Astrocyte of the cerebellum (primary cell): ENCODE results near the gene ROPN1L.

ENCODE experiments used
- DNase-seq: peaks from one replicate; pipeline ENCODE4 v3.0.0-alpha.2; 2011; ENCODE audit warnings: low read depth
- H3K4me3 ChIP-seq: 2 replicates; pipeline ENCODE4 v1.5.1; 2011; ENCODE audit warnings: mild to moderate bottlenecking, low read depth, low read length, moderate library complexity
- in situ Hi-C: cut with HindIII; loops from 2 replicates; pipeline ENCODE4 v1.10.0; 2017; ENCODE audit warnings: low sequenced_read_pairs
- TF ChIP-seq, protein P1 (sequence below): IDR thresholded peaks from 2 replicates; pipeline ENCODE4 v1.5.1; 2012; ENCODE audit warnings: low read length, low read depth, moderate library complexity, mild to moderate bottlenecking; ENCODE audit errors: missing control alignments

ROPN1L gene

DNA sequence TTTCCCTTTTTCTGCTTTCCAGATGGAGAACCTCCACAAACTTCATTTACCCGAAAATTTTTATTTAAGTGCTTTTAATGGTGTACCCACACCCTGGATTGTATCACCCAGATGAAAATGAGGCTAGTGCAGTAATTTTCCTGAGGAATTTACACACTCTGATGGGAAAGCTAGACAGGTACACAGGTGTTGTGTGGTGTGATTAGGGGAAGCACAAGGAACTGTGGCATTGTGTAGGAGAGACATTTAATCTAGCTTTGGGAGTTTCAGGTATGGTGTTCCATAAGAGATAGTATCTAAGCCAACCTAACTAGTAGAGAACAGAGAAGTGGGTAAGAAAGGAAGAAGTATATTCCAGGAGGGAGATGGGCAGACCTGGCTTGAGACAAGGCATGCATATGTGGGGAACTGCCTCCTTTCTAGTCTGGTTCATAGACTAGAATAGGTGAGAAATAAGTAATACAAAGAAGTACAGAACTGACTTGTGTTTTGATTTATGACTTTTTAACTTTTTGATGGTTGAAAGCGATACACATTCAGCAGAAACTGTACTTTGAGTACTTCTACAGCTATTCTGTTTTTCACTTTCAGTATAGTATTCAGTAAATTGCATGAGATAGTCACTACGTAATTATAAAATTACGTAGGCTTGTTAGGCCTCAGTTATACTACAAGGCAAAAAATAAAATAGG, 22.9 kb upstream of the ROPN1L start:
- in situ Hi-C loops: no loop called here
- TF ChIP-seq, protein P1, sequence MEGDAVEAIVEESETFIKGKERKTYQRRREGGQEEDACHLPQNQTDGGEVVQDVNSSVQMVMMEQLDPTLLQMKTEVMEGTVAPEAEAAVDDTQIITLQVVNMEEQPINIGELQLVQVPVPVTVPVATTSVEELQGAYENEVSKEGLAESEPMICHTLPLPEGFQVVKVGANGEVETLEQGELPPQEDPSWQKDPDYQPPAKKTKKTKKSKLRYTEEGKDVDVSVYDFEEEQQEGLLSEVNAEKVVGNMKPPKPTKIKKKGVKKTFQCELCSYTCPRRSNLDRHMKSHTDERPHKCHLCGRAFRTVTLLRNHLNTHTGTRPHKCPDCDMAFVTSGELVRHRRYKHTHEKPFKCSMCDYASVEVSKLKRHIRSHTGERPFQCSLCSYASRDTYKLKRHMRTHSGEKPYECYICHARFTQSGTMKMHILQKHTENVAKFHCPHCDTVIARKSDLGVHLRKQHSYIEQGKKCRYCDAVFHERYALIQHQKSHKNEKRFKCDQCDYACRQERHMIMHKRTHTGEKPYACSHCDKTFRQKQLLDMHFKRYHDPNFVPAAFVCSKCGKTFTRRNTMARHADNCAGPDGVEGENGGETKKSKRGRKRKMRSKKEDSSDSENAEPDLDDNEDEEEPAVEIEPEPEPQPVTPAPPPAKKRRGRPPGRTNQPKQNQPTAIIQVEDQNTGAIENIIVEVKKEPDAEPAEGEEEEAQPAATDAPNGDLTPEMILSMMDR: no peak
- no peak overlapping the region for H3K4me3 ChIP-seq
- DNase-seq: no peak

DNA sequence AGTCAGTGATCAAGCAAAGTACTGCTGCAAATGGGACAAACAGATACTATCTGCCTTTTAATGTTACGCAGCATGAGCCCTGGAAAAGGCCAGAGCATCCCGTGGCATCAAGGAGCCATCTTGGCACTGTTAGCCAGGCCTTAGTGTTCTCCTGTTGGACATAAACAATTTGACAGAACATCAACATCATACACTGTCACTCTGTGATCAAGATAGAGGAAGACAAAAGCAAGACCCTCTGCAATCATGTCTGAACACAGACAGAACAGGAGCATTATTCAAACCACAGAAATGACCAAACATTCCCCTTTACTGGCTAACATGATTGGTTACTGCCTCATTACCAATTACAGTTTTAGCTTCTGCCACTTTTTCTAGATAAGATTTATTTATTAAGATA, 21.2 kb upstream of the ROPN1L start:
- DNase-seq: no peak
- in situ Hi-C loops: no loop called here
- H3K4me3 ChIP-seq: no peak overlapping the region
- TF ChIP-seq, protein P1: no peak

DNA sequence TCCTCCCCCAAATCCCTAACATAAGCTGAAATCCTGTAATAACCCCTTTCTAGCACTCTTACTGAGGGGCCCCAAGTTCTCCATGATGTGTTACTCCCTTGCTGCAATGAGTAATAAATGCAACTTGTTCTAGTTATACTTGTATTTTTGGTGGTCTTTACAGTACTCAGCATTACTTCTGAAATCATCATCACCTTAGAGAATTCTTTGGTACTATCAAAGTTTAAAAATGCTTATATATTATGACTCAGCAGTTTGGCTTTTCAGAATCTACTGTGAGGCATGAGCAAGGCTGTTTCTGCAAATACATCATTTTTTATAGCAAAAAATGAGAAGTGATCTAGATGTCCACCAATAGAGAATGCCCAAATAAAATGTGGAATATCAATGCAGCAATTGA, 20.7 kb upstream of the ROPN1L start:
- H3K4me3 ChIP-seq: no peak overlapping the region
- in situ Hi-C loops: no loop called here
- TF ChIP-seq, protein P1: no peak
- DNase-seq: no peak

DNA sequence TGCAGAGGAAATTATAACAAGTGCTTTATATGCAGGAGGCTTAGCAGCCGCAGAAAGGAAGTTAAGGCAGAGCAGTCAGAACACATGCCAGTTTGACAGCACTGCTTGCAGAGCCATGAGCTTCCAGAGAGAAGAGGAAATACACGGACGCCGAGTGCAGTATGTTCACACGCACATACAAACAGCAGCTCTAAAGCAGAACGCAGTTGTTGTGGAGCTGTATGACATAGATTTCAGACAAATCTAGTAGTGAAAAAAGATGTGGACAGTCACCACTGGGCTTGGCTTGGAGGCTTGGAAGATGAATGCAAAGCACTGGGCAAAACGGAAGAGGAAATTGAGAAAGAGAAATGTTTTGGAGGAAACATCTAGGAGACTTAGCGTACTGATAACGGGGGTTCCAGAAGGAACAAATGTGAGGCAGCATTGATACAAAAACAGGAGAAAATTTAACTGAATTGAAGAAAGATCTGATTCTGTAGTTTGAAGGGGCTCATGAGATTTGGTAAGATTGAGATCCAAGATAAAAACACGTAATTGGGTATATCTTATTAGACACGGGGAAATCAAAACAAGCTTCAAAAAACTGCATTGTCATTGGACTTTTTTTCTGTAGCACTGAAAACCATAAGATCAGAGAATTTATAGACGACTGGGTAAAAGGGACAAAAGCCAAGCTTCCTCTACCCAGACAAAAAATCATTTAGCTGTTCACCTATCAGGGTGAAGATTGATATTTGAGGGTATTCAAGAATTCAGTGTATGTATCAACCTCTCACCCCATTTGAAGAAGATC, 19.6 kb upstream of the ROPN1L start:
- DNase-seq: no peak
- H3K4me3 ChIP-seq: no peak overlapping the region
- TF ChIP-seq, protein P1: no peak
- in situ Hi-C loops: no loop called here

DNA sequence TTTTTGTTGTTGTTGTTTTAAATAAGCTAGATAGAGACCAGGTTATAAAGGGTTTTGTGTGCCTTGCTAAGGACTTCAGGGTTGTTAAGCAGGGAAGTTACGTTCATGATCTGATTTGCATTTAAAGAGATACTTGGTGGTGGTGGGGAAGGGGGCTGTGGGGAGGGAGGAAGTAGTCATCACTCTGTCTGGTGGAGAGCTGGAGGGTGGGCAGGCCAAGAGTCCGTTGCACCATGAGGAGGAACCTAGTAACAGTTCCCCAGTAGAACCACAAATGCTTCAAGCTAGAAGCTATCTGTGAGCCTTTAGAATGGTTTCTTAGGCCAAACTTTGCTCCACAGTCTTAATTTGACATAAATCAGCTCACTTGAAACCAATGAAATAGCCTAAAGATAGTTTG, 18.7 kb upstream of the ROPN1L start:
- DNase-seq: no peak
- TF ChIP-seq, protein P1: no peak
- H3K4me3 ChIP-seq: no peak overlapping the region
- in situ Hi-C loops: no loop called here

DNA sequence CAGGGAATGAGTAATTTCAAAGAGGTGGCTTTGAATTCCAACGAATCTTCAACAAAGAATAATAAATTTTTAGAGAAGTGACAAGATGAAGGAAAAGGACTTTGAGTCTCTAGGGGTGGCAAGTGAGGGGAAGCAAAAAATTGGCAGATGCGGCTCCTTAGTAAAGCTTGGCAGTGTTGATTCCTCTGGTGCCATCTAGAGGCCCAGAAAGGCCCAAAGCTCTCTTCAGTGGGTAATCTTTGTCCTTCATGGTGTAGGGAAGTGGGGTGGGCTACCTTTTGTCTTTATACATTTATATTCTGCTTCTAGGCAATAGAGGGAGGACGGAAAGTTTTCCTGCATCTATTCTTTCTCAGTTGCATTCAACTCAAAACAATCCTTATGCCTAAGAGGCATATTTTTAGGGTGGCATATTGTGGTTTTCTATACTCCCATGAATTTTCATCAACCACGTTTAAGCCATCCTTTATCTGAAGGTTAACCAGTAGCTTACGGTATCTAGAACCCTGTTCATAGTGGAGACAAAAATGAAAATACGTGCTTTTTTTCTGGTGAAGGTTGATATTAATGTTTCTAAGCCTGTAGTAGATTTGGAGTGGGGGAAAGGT, 17.5 kb upstream of the ROPN1L start:
- TF ChIP-seq, protein P1: peak; percentile 69
- DNase-seq: peak; percentile 44
- no peak overlapping the region for H3K4me3 ChIP-seq
- in situ Hi-C loops: no loop called here
